Mucosa of descending colon (tissue), 3 donors: Measurements from ENCODE around the gene LDHA. TPM values are rescaled to one million over a fixed set of nuclear protein-coding genes. Genes with fewer than 3 reads are reported as not detected.

Experiments used
- ATAC-seq: fragments of 200-7000 bp; cut with Tn5 transposase; one replicate; pipeline ENCODE4 v1.9.1; 2020; ENCODE audit warnings: mild to moderate bottlenecking, moderate library complexity
- DNase-seq, 3 donors: peaks; one replicate each; pipeline ENCODE4 v3.0.0-alpha.2; 2020
- H3K36me3 ChIP-seq: fragments of 200-600 bp; one replicate; pipeline ENCODE4 v1.8.0; 2021; ENCODE audit warnings: low read depth, mild to moderate bottlenecking
- H3K4me1 ChIP-seq: fragments of 200-600 bp; one replicate; pipeline ENCODE4 v1.8.0; 2021; ENCODE audit warnings: low read depth, mild to moderate bottlenecking
- H3K4me3 ChIP-seq: fragments of 200-600 bp; one replicate; pipeline ENCODE4 v1.8.0; 2021; ENCODE audit warnings: mild to moderate bottlenecking
- H3K9me3 ChIP-seq: fragments of 200-600 bp; one replicate; pipeline ENCODE4 v1.8.0; 2021; ENCODE audit warnings: mild to moderate bottlenecking
- CTCF ChIP-seq: fragments of 200-600 bp; IDR thresholded peaks from one replicate; pipeline ENCODE4 v1.8.0; 2022; ENCODE audit warnings: antibody characterized with exemption, mild to moderate bottlenecking
- intact Hi-C, 2 donors: fragments of 100-400 bp; cut with DNase I in 1 of 2; cut with micrococcal nuclease in 1 of 2; formaldehyde crosslinking; loops; one replicate each; pipeline versions ENCODE4 v1.11.0 to v1.11.1; 2022; cut with DNase I, micrococcal nuclease
- long read RNA-seq, 2 donors: library from polyadenylated mRNA; unstranded; transcript quantifications; one replicate each; pipeline ENCODE4 v2.0.0, GENCODE V29; 2019 to 2021
- total RNA-seq, 3 donors: library from RNA; stranded (reverse); fragmentation: NEBNext Ultra II Directional in 2 of 3; extraction: Animal tissue kit (Norgen Biotek cat#: 25700) in 2 of 3; gene quantifications; one replicate each; pipeline versions ENCODE4 v1.2.1 to v1.2.4, GENCODE V29; 2021 to 2023
- donor health status: DM: no; HTN: no; CAD: no; lungs with moderate emphysema.
- donor health status: DM: no; HTN: no; CAD: no.
- donor health status: DM: no; HTN: yes; CAD: no.

LDHA gene
- total RNA-seq = 100 to 1,000 TPM; 453 to 504 (median 462) TPM
- long read RNA-seq, donor 1, transcript LDHA-205 (8 exons, 2,416 nt) = major isoform, 314 of 356 reads
- long read RNA-seq, donor 1, transcript LDHA-202 (5 exons, 2,169 nt) = minor isoform, 15 of 356 reads
- long read RNA-seq, donor 1, partial matches to known transcripts = 11 of 356 reads
- long read RNA-seq, donor 1, other reads (novel, unspliced or antisense) = 9 of 356 reads
- long read RNA-seq, donor 2, transcript LDHA-205 (8 exons, 2,416 nt) = major isoform, 1,002 of 1,025 reads
- long read RNA-seq, donor 2, transcript LDHA-220 (7 exons, 1,288 nt) = minor isoform, 7 of 1,025 reads
- long read RNA-seq, donor 2, partial matches to known transcripts = 5 of 1,025 reads
- long read RNA-seq, donor 2, other reads (novel, unspliced or antisense) = 7 of 1,025 reads

- Histone ChIP-seq H3K9me3 (no peaks in the 10 kb centered on the region), H3K4me3 (peak within 1 kb of the TSS; percentile 83), H3K4me1 (peaks cover 7% of the 10 kb centered on the region), H3K36me3 (peaks cover 11% of the 10 kb centered on the region)
- peak; percentile 99 to 100 (median 99) for DNase-seq
- intact Hi-C loops = no loop called here
- no peak for TF ChIP-seq CTCF
- peak; percentile 87 for ATAC-seq
These were observed at the start of gene LDHA for GRCh38 chr11:18394275-18394927. Gene LDHA, plus strand, starts transcription at chr11:18394563. Its CDS starts 2,280 bp downstream, at chr11:18396843.

- Histone ChIP-seq H3K4me1 (no peaks in the 10 kb centered on the region), H3K4me3 (no peak overlapping the region), H3K9me3 (no peaks in the 10 kb centered on the region), H3K36me3 (no peaks in the 10 kb centered on the region)
- TF ChIP-seq CTCF = no peak
- DNase-seq (no peak), ATAC-seq (no peak)
- intact Hi-C loops = no loop called here
These were observed 46.8 kb upstream of the LDHA start for GRCh38 chr11:18347471-18348125.

- Histone ChIP-seq H3K9me3 (no peaks in the 10 kb centered on the region), H3K36me3 (peaks cover 4% of the 10 kb centered on the region), H3K4me3 (no peak overlapping the region), H3K4me1 (no peaks in the 10 kb centered on the region)
- TF ChIP-seq CTCF = no peak
- ATAC-seq = no peak
- intact Hi-C loops = no loop called here
- no peak for DNase-seq
These were observed 41.8 kb upstream of the LDHA start for GRCh38 chr11:18352581-18352980.

GRCh38 chr11:18358646-18359045 is 35.7 kb upstream of the LDHA start:
- Histone ChIP-seq H3K4me1 (no peaks in the 10 kb centered on the region), H3K36me3 (peaks cover 10% of the 10 kb centered on the region), H3K9me3 (no peaks in the 10 kb centered on the region), H3K4me3 (no peak overlapping the region)
- no peak for ATAC-seq
- no peak for DNase-seq
- no peak for TF ChIP-seq CTCF
- intact Hi-C loops = no loop called here

- Histone ChIP-seq H3K9me3 (no peaks in the 10 kb centered on the region), H3K4me1 (no peaks in the 10 kb centered on the region), H3K36me3 (peaks cover 9% of the 10 kb centered on the region), H3K4me3 (no peak overlapping the region)
- no peak for ATAC-seq
- intact Hi-C loops = no loop called here
- no peak for TF ChIP-seq CTCF
- DNase-seq = no peak
These were observed 33.2 kb upstream of the LDHA start for GRCh38 chr11:18361154-18361553.
